A673 (cell line): ENCODE results near the gene MAML2.

ENCODE experiments used
- EZH2 ChIP-seq: fragments of 200-600 bp; sonication (generic); IDR thresholded peaks from 2 replicates; pipeline ENCODE4 v1.6.1; 2017; ENCODE audit warnings: borderline replicate concordance, low read depth, mild to moderate bottlenecking, mixed read lengths, antibody characterized with exemption, low read length; ENCODE audit not compliant: poor library complexity, severe bottlenecking
- TF ChIP-seq, protein P1 (sequence below): fragments of 300-800, 200-600 bp; sonication (generic); conservative IDR thresholded peaks from 2 replicates; pipeline ENCODE4 v1.5.1; 2017; ENCODE audit warnings: low read depth, mild to moderate bottlenecking, antibody characterized with exemption, low read length, moderate library complexity, mixed read lengths

DNA sequence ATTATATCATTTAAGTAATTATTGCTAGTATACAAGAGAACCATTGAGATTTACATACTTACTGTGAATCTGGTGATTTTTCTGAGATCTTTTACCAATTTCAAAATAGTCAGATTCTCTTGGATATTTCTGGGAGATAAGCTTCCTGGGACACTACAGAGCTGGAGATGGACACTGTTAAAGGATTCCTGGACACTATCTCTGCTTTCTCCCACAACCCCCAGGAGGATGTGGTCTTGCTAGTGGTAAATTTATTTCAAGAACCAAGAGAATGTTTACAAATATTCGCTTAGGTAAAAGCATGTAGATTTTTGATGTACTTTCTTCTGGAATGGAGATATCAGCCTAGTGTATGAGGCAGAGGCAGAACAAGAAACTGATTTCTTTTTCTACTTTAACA is 33.8 kb upstream of the MAML2 start:
- TF ChIP-seq, protein P1, sequence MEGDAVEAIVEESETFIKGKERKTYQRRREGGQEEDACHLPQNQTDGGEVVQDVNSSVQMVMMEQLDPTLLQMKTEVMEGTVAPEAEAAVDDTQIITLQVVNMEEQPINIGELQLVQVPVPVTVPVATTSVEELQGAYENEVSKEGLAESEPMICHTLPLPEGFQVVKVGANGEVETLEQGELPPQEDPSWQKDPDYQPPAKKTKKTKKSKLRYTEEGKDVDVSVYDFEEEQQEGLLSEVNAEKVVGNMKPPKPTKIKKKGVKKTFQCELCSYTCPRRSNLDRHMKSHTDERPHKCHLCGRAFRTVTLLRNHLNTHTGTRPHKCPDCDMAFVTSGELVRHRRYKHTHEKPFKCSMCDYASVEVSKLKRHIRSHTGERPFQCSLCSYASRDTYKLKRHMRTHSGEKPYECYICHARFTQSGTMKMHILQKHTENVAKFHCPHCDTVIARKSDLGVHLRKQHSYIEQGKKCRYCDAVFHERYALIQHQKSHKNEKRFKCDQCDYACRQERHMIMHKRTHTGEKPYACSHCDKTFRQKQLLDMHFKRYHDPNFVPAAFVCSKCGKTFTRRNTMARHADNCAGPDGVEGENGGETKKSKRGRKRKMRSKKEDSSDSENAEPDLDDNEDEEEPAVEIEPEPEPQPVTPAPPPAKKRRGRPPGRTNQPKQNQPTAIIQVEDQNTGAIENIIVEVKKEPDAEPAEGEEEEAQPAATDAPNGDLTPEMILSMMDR = no peak
- TF ChIP-seq EZH2 = no peak
